Measurements from ENCODE around the gene KLB. TPM values are rescaled to one million over a fixed set of nuclear protein-coding genes. Genes with fewer than 3 reads are reported as not detected.
A peak's percentile ranks its signal among the peaks of the same experiment; 100 is the strongest.

Gene KLB
- total RNA-seq, 3 donors from 2014 or later (not counting 1 experiment from before 2014, with no cell fraction given): 0.07 to 0.16 (median 0.10) TPM

GRCh38 chr4:39476187-39476895 lies 69.6 kb downstream of the KLB start:
- Histone ChIP-seq H3K4me1 (ENCODE audit: control insufficient read depth, insufficient read depth, low read length) (no peaks in the 10 kb centered on the region), H3K4me3 (ENCODE audit: low read length) (no peak overlapping the region), H3K27me3 (ENCODE audit: control insufficient read depth, insufficient read depth, low read length) (no peaks in the 10 kb centered on the region), H3K27ac (ENCODE audit: low read length) (no peak overlapping the region), H3K9me3 (ENCODE audit: control insufficient read depth, insufficient read depth, low read length) (no peaks in the 10 kb centered on the region), H3K36me3 (ENCODE audit: control insufficient read depth, insufficient read depth, low read length) (peaks cover 17% of the 10 kb centered on the region)
- intact Hi-C loops (cut with micrococcal nuclease): no loop called here
- no peaks in the 10 kb centered on the region for H3K36me3 Mint-ChIP-seq
- no peaks in the 10 kb centered on the region for H3K9me3 Mint-ChIP-seq
- TF ChIP-seq CTCF (IDR thresholded peaks at IDR 0.05): no peak
- H3K4me3 Mint-ChIP-seq: no peak overlapping the region
- peak overlapping the region in 1 of 2 donors; percentile 11 for H3K27ac Mint-ChIP-seq
- WGBS (ENCODE audit: insufficient coverage): 100% methylated on average over 5 of the region's 5 CpGs
- no peaks in the 10 kb centered on the region for H3K27me3 Mint-ChIP-seq (ENCODE audit: low read depth in 2 of 2)
- H3K4me1 Mint-ChIP-seq: no peaks in the 10 kb centered on the region
- no peak for ATAC-seq
- DNase-seq: no peak

- ATAC-seq (no peak), DNase-seq (no peak)
- no peaks in the 10 kb centered on the region for H3K9me3 Mint-ChIP-seq
- no peak overlapping the region for H3K27ac Mint-ChIP-seq
- H3K27me3 ChIP-seq (ENCODE audit: control insufficient read depth, insufficient read depth, low read length): no peaks in the 10 kb centered on the region
- H3K4me3 ChIP-seq (ENCODE audit: low read length): no peak overlapping the region
- no peaks in the 10 kb centered on the region for H3K4me1 ChIP-seq (ENCODE audit: control insufficient read depth, insufficient read depth, low read length)
- H3K27ac ChIP-seq (ENCODE audit: low read length): no peak overlapping the region
- intact Hi-C loops (cut with micrococcal nuclease): no loop called here
- H3K9me3 ChIP-seq (ENCODE audit: control insufficient read depth, insufficient read depth, low read length): no peaks in the 10 kb centered on the region
- peaks cover 9% of the 10 kb centered on the region for H3K36me3 ChIP-seq (ENCODE audit: control insufficient read depth, insufficient read depth, low read length)
- no peaks in the 10 kb centered on the region for H3K36me3 Mint-ChIP-seq
- no peak overlapping the region for H3K4me3 Mint-ChIP-seq
- H3K4me1 Mint-ChIP-seq: no peaks in the 10 kb centered on the region
- no peak for TF ChIP-seq CTCF (IDR thresholded peaks at IDR 0.05)
- WGBS (ENCODE audit: insufficient coverage): 98% methylated on average over 27 of the region's 27 CpGs
- no peaks in the 10 kb centered on the region for H3K27me3 Mint-ChIP-seq (ENCODE audit: low read depth in 2 of 2)
These were observed 73.5 kb downstream of the KLB start for GRCh38 chr4:39480251-39480650.

GRCh38 chr4:39480902-39481695 lies 74.4 kb downstream of the KLB start:
- Histone ChIP-seq H3K27ac (ENCODE audit: low read length) (no peak overlapping the region), H3K4me3 (ENCODE audit: low read length) (no peak overlapping the region), H3K27me3 (ENCODE audit: control insufficient read depth, insufficient read depth, low read length) (no peaks in the 10 kb centered on the region), H3K36me3 (ENCODE audit: control insufficient read depth, insufficient read depth, low read length) (peaks cover 8% of the 10 kb centered on the region), H3K9me3 (ENCODE audit: control insufficient read depth, insufficient read depth, low read length) (no peaks in the 10 kb centered on the region), H3K4me1 (ENCODE audit: control insufficient read depth, insufficient read depth, low read length) (no peaks in the 10 kb centered on the region)
- 85% methylated on average over 21 of the region's 21 CpGs for WGBS (ENCODE audit: insufficient coverage)
- ATAC-seq (peak in 1 of 3 donors; percentile 43), DNase-seq (no peak)
- Mint-ChIP-seq H3K4me1 (no peaks in the 10 kb centered on the region), H3K4me3 (no peak overlapping the region), H3K27ac (no peak overlapping the region), H3K36me3 (no peaks in the 10 kb centered on the region), H3K9me3 (no peaks in the 10 kb centered on the region), H3K27me3 (ENCODE audit: low read depth in 2 of 2) (no peaks in the 10 kb centered on the region)
- intact Hi-C loops (cut with micrococcal nuclease): no loop called here
- no peak for TF ChIP-seq CTCF (IDR thresholded peaks at IDR 0.05)
